GM18511 (cell line): ENCODE results near the gene EIF4E1B.

ENCODE experiments used
- ATAC-seq: cut with Tn5 transposase; IDR thresholded peaks from one replicate; pipeline ENCODE4 v1.9.1; 2021; ENCODE audit warnings: mild to moderate bottlenecking, moderate library complexity; ENCODE audit not compliant: unreplicated experiment

The EIF4E1B gene

GRCh38 chr5:176679365-176680225, 49.1 kb downstream of the EIF4E1B start:
- ATAC-seq = no peak

- no peak for ATAC-seq
Observed at GRCh38 chr5:176680226-176680563, 49.7 kb downstream of the EIF4E1B start.

DNA sequence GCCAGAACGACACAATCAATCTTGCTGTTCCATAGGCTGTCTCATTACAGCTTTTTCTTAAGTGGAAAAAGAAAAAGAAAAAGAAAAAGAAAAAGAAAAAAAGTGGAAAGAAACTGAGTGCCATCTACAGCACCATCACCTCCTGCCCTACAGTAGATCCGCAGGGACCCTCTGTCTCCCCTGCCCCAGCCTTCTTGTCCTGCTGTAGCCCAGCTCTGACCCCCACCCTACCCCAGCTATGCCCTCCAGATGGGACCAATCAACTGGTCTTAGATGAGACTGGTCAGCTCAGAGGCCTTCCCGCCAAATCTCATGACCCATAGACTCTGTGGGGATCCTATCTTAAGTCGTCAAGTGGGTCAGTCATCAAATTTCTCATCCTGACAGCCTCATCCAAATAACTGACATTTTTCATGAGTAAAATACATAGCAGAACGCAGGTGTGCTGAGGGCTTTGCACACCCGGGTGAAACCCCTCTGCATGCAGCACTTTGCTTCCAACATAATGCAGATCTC, 51.6 kb downstream of the EIF4E1B start:
- no peak for ATAC-seq

GRCh38 chr5:176685010-176685409, 54.5 kb downstream of the EIF4E1B start:
- ATAC-seq = no peak

DNA sequence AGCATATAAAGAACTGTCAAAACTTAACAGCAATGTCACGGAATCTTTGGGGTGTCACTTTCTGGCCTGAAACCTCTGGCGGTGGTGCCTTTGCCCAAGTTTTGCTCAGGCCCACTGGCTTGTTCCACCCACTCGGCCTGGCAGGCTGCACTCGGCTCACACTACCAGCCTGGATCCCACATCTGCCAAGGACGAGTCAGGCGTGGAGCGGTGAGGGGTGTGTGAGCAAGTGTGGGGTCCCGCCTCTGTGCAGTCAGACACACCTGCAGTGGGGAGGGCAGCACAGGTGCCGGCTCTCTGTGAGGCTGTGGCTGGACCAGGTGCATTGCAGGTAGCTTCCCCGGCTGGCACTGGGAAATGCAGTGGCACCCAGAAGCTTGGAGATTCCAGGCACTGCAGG, 56.8 kb downstream of the EIF4E1B start:
- ATAC-seq = no peak

DNA sequence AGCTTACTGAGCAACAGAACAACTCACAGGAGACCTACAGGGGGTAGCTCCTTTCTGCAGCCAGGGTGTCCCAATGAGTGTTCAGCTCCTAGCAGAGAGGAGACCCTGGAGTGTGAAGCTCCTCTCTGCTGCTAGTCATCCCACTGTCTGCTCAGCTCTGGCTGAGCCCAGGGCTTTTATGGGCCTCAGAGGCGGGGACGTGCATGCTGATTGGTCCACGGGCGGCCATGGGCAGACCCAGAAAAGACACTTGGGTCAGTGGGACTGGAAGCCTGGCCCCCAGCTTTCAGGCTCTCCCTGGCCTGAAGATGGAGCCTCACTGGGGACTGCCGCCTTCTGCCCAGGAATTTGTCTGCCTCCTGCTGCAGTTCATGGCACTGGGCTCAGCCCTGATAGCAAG, 57.4 kb downstream of the EIF4E1B start:
- no peak for ATAC-seq

GRCh38 chr5:176690911-176691310, 60.4 kb downstream of the EIF4E1B start:
- no peak for ATAC-seq

DNA sequence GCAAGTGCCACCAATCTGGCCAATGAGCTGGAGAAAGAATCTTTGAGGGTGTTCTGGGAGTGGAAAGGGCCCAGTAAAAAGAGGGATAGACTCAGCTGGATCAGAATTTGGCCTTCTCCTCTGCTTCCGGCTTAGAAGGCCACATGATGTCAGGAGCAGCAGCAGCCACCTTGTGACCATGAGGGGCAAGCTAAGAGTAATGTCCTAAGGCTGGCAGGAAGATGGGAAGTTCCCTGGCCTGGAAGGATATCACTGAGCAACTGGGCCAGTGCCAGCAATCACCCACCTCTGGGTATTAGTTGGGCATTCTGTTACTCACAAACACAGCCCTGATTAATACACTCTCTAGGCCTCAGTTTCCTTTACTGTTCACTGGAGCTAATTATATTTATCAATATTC, 61.0 kb downstream of the EIF4E1B start:
- no peak for ATAC-seq

GRCh38 chr5:176692326-176692725, 61.9 kb downstream of the EIF4E1B start:
- no peak for ATAC-seq

GRCh38 chr5:176692839-176693476, 62.5 kb downstream of the EIF4E1B start:
- no peak for ATAC-seq

DNA sequence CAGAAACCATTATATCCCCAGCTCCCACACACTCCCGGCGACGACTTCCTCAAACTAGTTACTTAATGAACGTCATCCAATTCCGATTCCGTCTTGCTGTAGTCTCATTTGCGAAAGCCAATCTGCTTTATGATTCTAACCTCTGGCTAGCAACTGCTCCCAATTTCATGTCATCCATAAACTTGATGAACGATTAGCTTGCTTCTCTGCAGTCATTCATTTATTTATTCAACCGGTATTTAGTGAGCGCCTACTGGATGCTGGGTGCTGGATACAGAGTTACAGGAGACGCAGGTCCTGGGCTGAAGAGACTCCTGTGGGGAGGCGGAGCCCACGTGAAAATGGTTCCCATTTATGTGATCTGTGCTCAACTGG, 63.0 kb downstream of the EIF4E1B start:
- no peak for ATAC-seq

DNA sequence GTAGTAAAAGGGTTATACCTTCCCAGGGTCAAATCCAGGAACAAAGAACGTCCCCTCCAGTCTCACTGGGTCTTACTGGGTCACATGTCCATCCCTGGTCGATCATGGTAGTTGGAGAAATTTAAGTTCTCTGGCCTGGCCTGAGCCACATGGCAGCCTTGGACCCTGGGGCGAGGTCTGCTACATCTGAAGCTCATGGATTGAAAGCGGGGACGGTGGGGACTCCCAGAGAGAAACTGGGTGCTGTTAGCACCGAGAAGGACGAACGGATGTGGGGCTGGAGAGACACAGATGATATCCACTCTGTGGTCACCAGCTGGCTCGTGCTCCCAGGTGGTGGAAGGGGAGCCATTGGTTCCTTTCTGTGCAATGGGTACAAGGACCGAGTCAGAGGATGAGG, 63.7 kb downstream of the EIF4E1B start:
- no peak for ATAC-seq

DNA sequence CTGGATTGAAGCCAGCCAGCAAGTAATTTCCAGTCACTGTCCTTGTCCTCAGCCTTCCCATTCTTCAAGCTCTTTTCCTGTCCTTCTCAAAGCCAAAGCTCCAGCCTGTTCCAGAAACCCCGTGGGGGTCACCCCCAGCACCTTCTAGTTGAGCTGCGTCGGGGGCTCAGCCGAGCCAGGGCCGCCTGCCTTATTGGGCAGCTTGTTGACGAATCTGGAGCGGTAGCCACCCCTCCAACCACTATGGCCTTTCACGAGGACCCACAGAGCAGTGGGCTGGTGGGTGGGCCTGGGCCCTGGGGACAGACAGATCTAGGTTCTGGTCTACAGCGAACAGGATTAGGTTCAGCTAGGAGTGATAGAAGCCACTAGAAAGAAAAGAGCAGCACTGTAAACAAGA, 64.2 kb downstream of the EIF4E1B start:
- no peak for ATAC-seq

- ATAC-seq = no peak
Observed at GRCh38 chr5:176695073-176695472, 64.6 kb downstream of the EIF4E1B start.
